Uterus (tissue), 4 donors: ENCODE results near the gene CHKA. TPM values are rescaled to one million over a fixed set of nuclear protein-coding genes. Genes with fewer than 3 reads are reported as not detected.

ENCODE experiments used
- DNase-seq, 2 donors: peaks; one replicate each; pipeline ENCODE4 v3.0.0-alpha.2; 2019 to 2020
- H3K27ac ChIP-seq, 2 donors: fragments of 200-600 bp; sonication (generic); 1 replicate in 1 of 2; 2 replicates in 1 of 2; pipeline ENCODE4 v1.5.1; 2016 to 2018
- H3K27me3 ChIP-seq, 2 donors: fragments of 200-600 bp; sonication (generic); one replicate each; pipeline ENCODE4 v1.5.1; 2018 to 2019; ENCODE audit warnings: control low read depth in 1 of 2
- H3K36me3 ChIP-seq, 2 donors: fragments of 200-600 bp; sonication (generic); one replicate each; pipeline ENCODE4 v1.5.1; 2019; ENCODE audit warnings: control low read depth in 1 of 2
- H3K4me1 ChIP-seq, 2 donors: fragments of 200-600 bp; sonication (generic); one replicate each; pipeline ENCODE4 v1.5.1; 2018 to 2019; ENCODE audit warnings: control low read depth in 1 of 2
- H3K4me3 ChIP-seq, 2 donors: fragments of 200-600 bp; sonication (generic); 1 replicate in 1 of 2; 2 replicates in 1 of 2; pipeline ENCODE4 v1.5.1; 2018 to 2019; ENCODE audit warnings: mild to moderate bottlenecking in 1 of 2
- H3K9me3 ChIP-seq, 2 donors: fragments of 200-600 bp; sonication (generic); one replicate each; pipeline ENCODE4 v1.5.1; 2019; ENCODE audit warnings: control low read depth in 1 of 2
- POLR2A ChIP-seq, 2 donors: fragments of 450-650 bp; IDR thresholded peaks; one replicate each; pipeline ENCODE4 v1.6.1; 2016; ENCODE audit warnings: antibody characterized with exemption in 2 of 2, mild to moderate bottlenecking in 1 of 2, moderate library complexity in 1 of 2
- intact Hi-C: fragments of 100-400 bp; cut with DNase I; formaldehyde crosslinking; loops from one replicate; pipeline ENCODE4 v1.15.1; 2023; ENCODE audit warnings: low total_unique reads
- total RNA-seq, 4 donors: library from RNA; depleted of rRNA in 3 of 4; stranded (reverse); fragments of >200 nt in 3 of 4; gene quantifications; one replicate each; pipeline versions ENCODE4 v1.1.0 to v1.2.4, GENCODE V29; 2014 to 2023
- TF ChIP-seq, protein P1 (sequence below), 4 experiments: fragments of 200-600 bp in 2 of 4; fragments of 450-650 bp in 2 of 4; sonication (generic) in 2 of 4; IDR thresholded peaks; one replicate each; pipeline ENCODE4 v1.5.1; 2016 to 2019; ENCODE audit warnings: antibody characterized with exemption in 4 of 4, mild to moderate bottlenecking in 2 of 4, moderate library complexity in 1 of 4
- donor health status: DM: yes; HTN: yes; CAD: no.

The CHKA gene
- total RNA-seq, 4 donors from 2014 or later, result 21.8 to 57.1 (median 30.3) TPM

DNA sequence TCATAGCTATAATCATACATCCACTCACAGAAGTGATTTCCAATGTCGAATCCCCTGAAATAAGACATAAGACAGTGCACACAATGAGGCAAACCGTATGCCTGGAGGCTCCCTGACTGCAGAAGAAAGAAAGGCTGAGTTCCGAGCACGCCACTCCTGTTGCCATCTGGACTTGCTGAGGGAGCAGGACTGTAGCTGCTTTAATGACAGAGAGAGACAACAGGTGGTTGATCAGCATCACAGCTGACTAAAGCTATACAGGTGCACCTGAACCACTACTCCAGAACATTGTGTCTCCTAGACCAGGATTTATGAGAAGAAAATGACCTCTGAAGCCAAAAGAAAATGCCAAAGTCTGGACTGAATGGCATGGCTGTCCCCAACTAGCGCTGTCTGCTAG, 55.3 kb downstream of the CHKA start:
- H3K27me3 ChIP-seq, result no peaks in the 10 kb centered on the region
- TF ChIP-seq POLR2A (IDR thresholded peaks at IDR 0.05), result no peak
- TF ChIP-seq, protein P1, sequence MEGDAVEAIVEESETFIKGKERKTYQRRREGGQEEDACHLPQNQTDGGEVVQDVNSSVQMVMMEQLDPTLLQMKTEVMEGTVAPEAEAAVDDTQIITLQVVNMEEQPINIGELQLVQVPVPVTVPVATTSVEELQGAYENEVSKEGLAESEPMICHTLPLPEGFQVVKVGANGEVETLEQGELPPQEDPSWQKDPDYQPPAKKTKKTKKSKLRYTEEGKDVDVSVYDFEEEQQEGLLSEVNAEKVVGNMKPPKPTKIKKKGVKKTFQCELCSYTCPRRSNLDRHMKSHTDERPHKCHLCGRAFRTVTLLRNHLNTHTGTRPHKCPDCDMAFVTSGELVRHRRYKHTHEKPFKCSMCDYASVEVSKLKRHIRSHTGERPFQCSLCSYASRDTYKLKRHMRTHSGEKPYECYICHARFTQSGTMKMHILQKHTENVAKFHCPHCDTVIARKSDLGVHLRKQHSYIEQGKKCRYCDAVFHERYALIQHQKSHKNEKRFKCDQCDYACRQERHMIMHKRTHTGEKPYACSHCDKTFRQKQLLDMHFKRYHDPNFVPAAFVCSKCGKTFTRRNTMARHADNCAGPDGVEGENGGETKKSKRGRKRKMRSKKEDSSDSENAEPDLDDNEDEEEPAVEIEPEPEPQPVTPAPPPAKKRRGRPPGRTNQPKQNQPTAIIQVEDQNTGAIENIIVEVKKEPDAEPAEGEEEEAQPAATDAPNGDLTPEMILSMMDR (IDR thresholded peaks at IDR 0.05), result no peak
- no peak for DNase-seq
- no peaks in the 10 kb centered on the region for H3K36me3 ChIP-seq
- no peak overlapping the region for H3K4me3 ChIP-seq
- no peaks in the 10 kb centered on the region for H3K9me3 ChIP-seq
- no peak overlapping the region for H3K27ac ChIP-seq
- H3K4me1 ChIP-seq, result no peaks in the 10 kb centered on the region
- intact Hi-C loops, result no loop called here

- no peak overlapping the region for H3K27ac ChIP-seq
- no peaks in the 10 kb centered on the region for H3K9me3 ChIP-seq
- no peaks in the 10 kb centered on the region for H3K36me3 ChIP-seq
- no peak overlapping the region for H3K4me3 ChIP-seq
- H3K27me3 ChIP-seq, result no peaks in the 10 kb centered on the region
- no peaks in the 10 kb centered on the region for H3K4me1 ChIP-seq
- no peak for TF ChIP-seq POLR2A (IDR thresholded peaks at IDR 0.05)
- TF ChIP-seq, protein P1 (IDR thresholded peaks at IDR 0.05), result no peak
- no peak for DNase-seq
- intact Hi-C loops, result no loop called here
Measured at GRCh38 chr11:68064926-68065325, 56.3 kb downstream of the CHKA start.

DNA sequence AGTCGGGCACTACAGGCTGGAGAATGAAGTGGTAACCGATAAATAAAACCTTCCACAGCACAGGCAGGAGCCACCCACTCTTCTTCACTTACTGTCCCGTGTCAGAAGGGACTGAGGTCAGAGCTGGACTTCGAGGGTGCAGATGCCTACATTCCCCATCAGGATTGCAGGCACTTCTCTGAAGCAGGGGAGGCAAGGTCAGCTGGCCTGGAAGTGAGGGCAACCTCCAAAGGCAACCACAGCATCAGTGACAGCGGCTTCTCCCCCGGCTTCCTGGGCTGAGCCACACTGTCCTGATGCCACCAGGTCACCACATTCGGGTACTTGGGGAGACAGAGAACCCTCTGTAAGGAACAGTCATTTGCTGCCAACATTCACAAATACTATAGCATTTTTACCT, 59.7 kb downstream of the CHKA start:
- Histone ChIP-seq H3K27me3 (no peaks in the 10 kb centered on the region), H3K4me3 (no peak overlapping the region), H3K36me3 (no peaks in the 10 kb centered on the region), H3K9me3 (no peaks in the 10 kb centered on the region), H3K4me1 (no peaks in the 10 kb centered on the region), H3K27ac (no peak overlapping the region)
- intact Hi-C loops, result no loop called here
- no peak for DNase-seq
- TF ChIP-seq POLR2A (IDR thresholded peaks at IDR 0.05), result no peak
- TF ChIP-seq, protein P1 (IDR thresholded peaks at IDR 0.05), result no peak

DNA sequence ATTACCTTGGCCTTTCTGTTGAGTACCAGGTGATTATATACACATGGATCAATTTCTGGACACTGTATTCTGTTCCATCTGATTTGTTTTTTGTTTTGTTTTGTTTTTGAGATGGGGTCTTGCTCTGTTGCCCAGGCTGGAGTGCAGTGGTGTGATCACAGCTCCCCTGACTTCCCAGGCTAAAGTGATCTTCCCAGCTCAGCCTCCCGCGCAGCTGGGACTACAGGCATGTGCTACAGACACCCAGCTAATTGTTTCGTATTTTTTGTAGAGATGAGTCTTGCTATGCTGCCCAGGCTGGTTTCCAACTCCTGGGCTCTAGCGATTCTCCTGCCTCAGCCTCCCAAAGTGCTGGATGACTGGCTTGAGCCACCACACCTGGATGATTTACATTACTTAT, 63.4 kb downstream of the CHKA start:
- TF ChIP-seq POLR2A (IDR thresholded peaks at IDR 0.05), result no peak
- TF ChIP-seq, protein P1 (IDR thresholded peaks at IDR 0.05), result no peak
- Histone ChIP-seq H3K27ac (no peak overlapping the region), H3K9me3 (no peaks in the 10 kb centered on the region), H3K36me3 (no peaks in the 10 kb centered on the region), H3K4me1 (no peaks in the 10 kb centered on the region), H3K4me3 (no peak overlapping the region), H3K27me3 (no peaks in the 10 kb centered on the region)
- no peak for DNase-seq
- intact Hi-C loops, result no loop called here

DNA sequence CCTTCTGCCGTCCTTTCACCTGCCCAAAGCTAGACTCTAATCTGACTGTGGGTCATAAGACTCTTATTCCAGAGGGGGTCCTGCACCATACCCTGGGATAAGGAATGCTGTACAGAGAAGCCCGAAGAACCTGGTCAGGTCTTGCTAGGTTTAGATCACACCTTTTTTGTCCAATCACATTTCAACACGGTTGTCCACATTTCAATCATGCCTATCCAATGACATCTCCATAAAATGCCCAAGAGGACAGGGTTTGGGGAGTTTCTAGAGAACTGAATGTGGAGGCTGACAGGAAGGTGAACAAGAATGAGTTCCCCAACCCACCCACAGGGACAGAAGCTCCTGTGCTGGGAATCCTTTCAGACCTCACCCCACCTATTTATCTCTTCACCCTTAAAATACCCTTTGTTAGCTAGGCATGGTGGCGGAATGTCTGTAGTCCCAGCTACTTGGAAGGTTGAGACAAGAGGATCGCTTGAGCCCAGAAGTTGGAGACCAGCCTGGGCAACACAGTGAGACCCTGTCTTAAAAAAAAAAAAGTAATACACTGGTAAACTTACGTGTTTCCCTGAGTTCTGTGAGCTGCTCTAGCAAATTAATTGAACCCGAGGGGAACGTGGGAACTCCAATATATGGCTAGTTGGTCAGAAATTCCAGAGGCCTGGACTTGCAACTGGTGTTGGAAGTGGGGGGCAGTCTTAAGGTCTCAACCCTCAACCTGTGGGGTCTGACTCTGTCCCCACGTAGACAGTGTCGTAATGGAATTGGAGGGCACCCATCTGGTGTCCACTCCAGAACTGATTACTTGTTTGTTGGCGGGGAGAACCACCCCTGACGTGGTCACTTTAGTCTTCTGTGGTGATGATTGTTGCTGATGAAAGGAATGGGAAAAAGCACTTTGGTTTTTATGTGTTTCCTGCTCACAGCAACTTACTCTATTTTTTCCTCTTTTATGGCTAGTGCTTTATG, 64.6 kb downstream of the CHKA start:
- H3K27ac ChIP-seq, result no peak overlapping the region
- no peak for DNase-seq
- H3K36me3 ChIP-seq, result no peaks in the 10 kb centered on the region
- H3K9me3 ChIP-seq, result no peaks in the 10 kb centered on the region
- H3K4me3 ChIP-seq, result no peak overlapping the region
- H3K4me1 ChIP-seq, result no peaks in the 10 kb centered on the region
- intact Hi-C loops, result no loop called here
- no peaks in the 10 kb centered on the region for H3K27me3 ChIP-seq
- TF ChIP-seq, protein P1 (IDR thresholded peaks at IDR 0.05), result no peak
